BJ (cell line): ENCODE measurements around the gene HNRNPA2B1. TPM values are rescaled to one million over a fixed set of nuclear protein-coding genes. Genes with fewer than 3 reads are reported as not detected.

Experiments used
- CTCF ChIA-PET: fragments of 350-600 bp; formaldehyde crosslinking; extraction: SDS; loops from one replicate; lab custom pipeline; 2021; ENCODE audit warnings: antibody characterized with exemption, inconsistent platforms; lab: Yijun Ruan, JAX
- POLR2A ChIA-PET: fragments of 300-600 bp; sonication (Branson Sonifier 250); formaldehyde crosslinking; extraction: SDS; loops from one replicate; lab custom pipeline; 2021; ENCODE audit warnings: antibody characterized with exemption; lab: Charles Lee
- DNase-seq: peaks from one replicate; pipeline ENCODE4 v3.0.0-alpha.2; 2011; ENCODE audit warnings: low read depth
- H3K27me3 ChIP-seq: 2 replicates; pipeline ENCODE4 v1.6.0; 2011; ENCODE audit warnings: low read length; ENCODE audit not compliant: control insufficient read depth, insufficient read depth
- H3K36me3 ChIP-seq: 2 replicates; pipeline ENCODE4 v1.5.1; 2011; ENCODE audit warnings: low read length; ENCODE audit not compliant: control insufficient read depth, insufficient read depth
- H3K4me3 ChIP-seq: 2 replicates; pipeline ENCODE4 v1.5.1; 2011; ENCODE audit warnings: low read depth, mild to moderate bottlenecking, control low read depth, low read length
- CTCF ChIP-seq: IDR thresholded peaks from 2 replicates; pipeline ENCODE4 v1.5.1; 2011; ENCODE audit warnings: low read depth, mild to moderate bottlenecking, control low read depth, inconsistent platforms, low read length, moderate library complexity; ENCODE audit not compliant: insufficient read depth
- polyA plus RNA-seq: library from polyadenylated mRNA; depleted of rRNA; stranded (reverse); fragments of >200 nt; gene quantifications from 2 replicates; pipeline ENCODE4 v1.2.3, GENCODE V29; 2011

HNRNPA2B1 gene
- polyA plus RNA-seq, 1 experiment, result 139 TPM

GRCh38 chr7:26198781-26199169 lies 1.8 kb downstream of the HNRNPA2B1 start:
- CTCF ChIA-PET, result interaction anchor here (0.7 to 7.4 kb wide), 15 partner anchors 9 to 221 kb away, joined by 3 to 55 read pairs (median 5); partner anchors contain the start of gene NFE2L3
- TF ChIP-seq CTCF, result no peak
- Histone ChIP-seq H3K36me3 (peaks cover 10% of the 10 kb centered on the region), H3K4me3 (peak overlapping the region; percentile 71), H3K27me3 (no peaks in the 10 kb centered on the region)
- POLR2A ChIA-PET, result interaction anchor here (0.6 to 1.1 kb wide), 3 partner anchors 12 to 1565 kb away, joined by 3 to 9 read pairs (median 4); partner anchors contain the start of gene NFE2L3
- no peak for DNase-seq

- H3K4me3 ChIP-seq, result peak overlapping the region; percentile 71
- no peaks in the 10 kb centered on the region for H3K27me3 ChIP-seq
- CTCF ChIA-PET, result interaction anchor here (0.7 to 7.4 kb wide), 16 partner anchors 10 to 221 kb away, joined by 3 to 55 read pairs (median 5); partner anchors contain the start of gene NFE2L3
- DNase-seq, result no peak
- peak; percentile 65 for TF ChIP-seq CTCF
- POLR2A ChIA-PET, result interaction anchor here (0.7 to 1.1 kb wide), 2 partner anchors 12 to 46 kb away, joined by 3 to 4 read pairs; partner anchors contain the start of gene NFE2L3
- peaks cover 10% of the 10 kb centered on the region for H3K36me3 ChIP-seq
Measured at GRCh38 chr7:26198133-26198780, 2.3 kb downstream of the HNRNPA2B1 start.

GRCh38 chr7:26197153-26198115 lies 3.1 kb downstream of the HNRNPA2B1 start:
- H3K27me3 ChIP-seq, result no peaks in the 10 kb centered on the region
- H3K4me3 ChIP-seq, result peak overlapping the region; percentile 71
- POLR2A ChIA-PET, result interaction anchor here (0.6 to 1.1 kb wide), 3 partner anchors 8 to 1887 kb away, joined by 3 to 4 read pairs (median 3); partner anchors contain the start of gene NFE2L3
- H3K36me3 ChIP-seq, result peaks cover 13% of the 10 kb centered on the region
- DNase-seq, result no peak
- TF ChIP-seq CTCF, result no peak
- CTCF ChIA-PET, result interaction anchor here (0.7 to 7.4 kb wide), 13 partner anchors 9 to 934 kb away, joined by 3 to 55 read pairs (median 6); no protein-coding TSS in a partner anchor

GRCh38 chr7:26195867-26196657 lies 4.5 kb downstream of the HNRNPA2B1 start:
- TF ChIP-seq CTCF, result no peak
- H3K4me3 ChIP-seq, result no peak overlapping the region
- DNase-seq, result no peak
- no peaks in the 10 kb centered on the region for H3K27me3 ChIP-seq
- ChIA-PET CTCF (interaction anchor here (0.5 to 7.4 kb wide), 3 partner anchors 8 to 172 kb away, joined by 3 to 55 read pairs (median 28); no protein-coding TSS in a partner anchor), POLR2A (no interaction called here)
- H3K36me3 ChIP-seq, result peaks cover 15% of the 10 kb centered on the region
